OCI-LY1 (cell line): ENCODE data around the gene CLEC9A.

Experiments used
- H2AFZ ChIP-seq: fragments of 200-600 bp; sonication (generic), shearing (Covaris generic); 2 replicates; pipeline ENCODE4 v1.6.0; 2014; ENCODE audit warnings: antibody characterized with exemption, mild to moderate bottlenecking, low read length
- H3F3A ChIP-seq: fragments of 200-600 bp; sonication (generic), shearing (Covaris generic); 2 replicates; pipeline ENCODE4 v1.6.0; 2014; ENCODE audit warnings: mild to moderate bottlenecking, antibody characterized with exemption, low read length, moderate library complexity; ENCODE audit not compliant: insufficient read depth
- H3K27ac ChIP-seq: fragments of 200-600 bp; sonication (generic); 2 replicates; pipeline ENCODE4 v1.5.1; 2014; ENCODE audit warnings: low read length, mixed run types, mild to moderate bottlenecking, low read depth; ENCODE audit not compliant: poor library complexity, severe bottlenecking
- H3K27me3 ChIP-seq: fragments of 200-600 bp; sonication (generic); 2 replicates; pipeline ENCODE4 v1.6.0; 2014; ENCODE audit warnings: antibody characterized with exemption, mild to moderate bottlenecking, low read length, moderate library complexity; ENCODE audit not compliant: insufficient read depth
- H3K36me3 ChIP-seq: fragments of 200-600 bp; sonication (generic); 2 replicates; pipeline ENCODE4 v1.6.1; 2014; ENCODE audit warnings: mild to moderate bottlenecking, antibody characterized with exemption, low read length, moderate library complexity, mixed read lengths; ENCODE audit not compliant: insufficient read depth
- H3K4me1 ChIP-seq: fragments of 200-600 bp; sonication (generic); 2 replicates; pipeline ENCODE4 v1.5.1; 2014; ENCODE audit warnings: mild to moderate bottlenecking, low read length, moderate library complexity; ENCODE audit not compliant: insufficient read depth, severe bottlenecking
- H3K4me2 ChIP-seq: fragments of 200-600 bp; sonication (generic), shearing (Covaris generic); 2 replicates; pipeline ENCODE4 v1.6.1; 2014; ENCODE audit warnings: low read length
- H3K4me3 ChIP-seq: fragments of 200-600 bp; sonication (generic); 2 replicates; pipeline ENCODE4 v1.5.1; 2014; ENCODE audit warnings: low read length, low read depth, mild to moderate bottlenecking, mixed read lengths; ENCODE audit not compliant: poor library complexity, severe bottlenecking
- H3K79me2 ChIP-seq: fragments of 200-600 bp; shearing (Covaris generic); 2 replicates; pipeline ENCODE4 v1.6.1; 2016; ENCODE audit warnings: mixed run types, low read length, mixed read lengths; ENCODE audit not compliant: insufficient read depth
- H3K9ac ChIP-seq: fragments of 200-600 bp; sonication (generic), shearing (Covaris generic); 2 replicates; pipeline ENCODE4 v1.6.1; 2014; ENCODE audit warnings: mild to moderate bottlenecking, low read length, mixed read lengths
- H3K9me2 ChIP-seq: fragments of 200-600 bp; sonication (generic), shearing (Covaris generic); 2 replicates; pipeline ENCODE4 v1.6.1; 2014; ENCODE audit warnings: low read depth, mild to moderate bottlenecking, low read length, mixed read lengths
- H3K9me3 ChIP-seq: fragments of 200-600 bp; shearing (Covaris generic); 2 replicates; pipeline ENCODE4 v1.6.1; 2014; ENCODE audit warnings: low read length, mixed read lengths
- H4K20me1 ChIP-seq: fragments of 200-600 bp; sonication (generic), shearing (Covaris generic); 2 replicates; pipeline ENCODE4 v1.6.0; 2016; ENCODE audit warnings: mild to moderate bottlenecking, low read length; ENCODE audit not compliant: insufficient read depth
- CTCF ChIP-seq: fragments of 200-600 bp; sonication (generic), shearing (Covaris generic); IDR thresholded peaks from 2 replicates; pipeline ENCODE4 v1.5.1; 2017; ENCODE audit warnings: mild to moderate bottlenecking, antibody characterized with exemption, low read length, moderate library complexity, mixed read lengths
- EZH2 ChIP-seq: fragments of 200-600 bp; sonication (generic), shearing (Covaris generic); IDR thresholded peaks from 2 replicates; pipeline ENCODE4 v1.8.0; 2017; ENCODE audit warnings: borderline replicate concordance, mixed run types, mild to moderate bottlenecking, antibody characterized with exemption, low read length, moderate library complexity, mixed read lengths

The CLEC9A gene

GRCh38 chr12:10069976-10070375 is 39.5 kb downstream of the CLEC9A start:
- no peaks in the 10 kb centered on the region for H3K4me1 ChIP-seq
- H3K36me3 ChIP-seq: no peaks in the 10 kb centered on the region
- no peak overlapping the region for H3K9ac ChIP-seq
- H3K27me3 ChIP-seq: no peaks in the 10 kb centered on the region
- no peak for TF ChIP-seq EZH2
- no peak for TF ChIP-seq CTCF
- no peaks in the 10 kb centered on the region for H3K9me2 ChIP-seq
- no peak overlapping the region for H3K4me3 ChIP-seq
- no peaks in the 10 kb centered on the region for H3K9me3 ChIP-seq
- no peak overlapping the region for H2AFZ ChIP-seq
- no peak overlapping the region for H3K27ac ChIP-seq
- no peak overlapping the region for H3K4me2 ChIP-seq
- H4K20me1 ChIP-seq: no peaks in the 10 kb centered on the region
- no peaks in the 10 kb centered on the region for H3F3A ChIP-seq
- no peaks in the 10 kb centered on the region for H3K79me2 ChIP-seq

- Histone ChIP-seq H3K9me3 (no peaks in the 10 kb centered on the region), H4K20me1 (no peaks in the 10 kb centered on the region), H3K4me2 (no peak overlapping the region), H3K4me3 (no peak overlapping the region), H3K27ac (no peak overlapping the region), H3K9ac (no peak overlapping the region), H3K4me1 (no peaks in the 10 kb centered on the region), H3F3A (no peaks in the 10 kb centered on the region), H3K27me3 (no peaks in the 10 kb centered on the region), H3K9me2 (no peaks in the 10 kb centered on the region), H3K36me3 (no peaks in the 10 kb centered on the region), H3K79me2 (no peaks in the 10 kb centered on the region), H2AFZ (no peak overlapping the region)
- TF ChIP-seq CTCF: no peak
These were observed 39.9 kb downstream of the CLEC9A start for GRCh38 chr12:10070380-10070779.

GRCh38 chr12:10072131-10072530 is 41.6 kb downstream of the CLEC9A start:
- H3K9ac ChIP-seq: no peak overlapping the region
- H3K79me2 ChIP-seq: no peaks in the 10 kb centered on the region
- no peak overlapping the region for H3K27ac ChIP-seq
- H3K4me1 ChIP-seq: no peaks in the 10 kb centered on the region
- H3K36me3 ChIP-seq: no peaks in the 10 kb centered on the region
- no peaks in the 10 kb centered on the region for H3F3A ChIP-seq
- TF ChIP-seq CTCF (no peak), EZH2 (no peak)
- H4K20me1 ChIP-seq: no peaks in the 10 kb centered on the region
- no peak overlapping the region for H3K4me2 ChIP-seq
- H3K9me2 ChIP-seq: no peaks in the 10 kb centered on the region
- no peaks in the 10 kb centered on the region for H3K27me3 ChIP-seq
- H3K4me3 ChIP-seq: no peak overlapping the region
- no peaks in the 10 kb centered on the region for H3K9me3 ChIP-seq
- no peak overlapping the region for H2AFZ ChIP-seq
